NCI-H146 (cell line): ENCODE data around the gene SBNO2.

ENCODE experiments used
- DNase-seq: peaks from one replicate; lab custom pipeline; 2025; lab: John Stamatoyannopoulos, UW

SBNO2 gene, protein sequence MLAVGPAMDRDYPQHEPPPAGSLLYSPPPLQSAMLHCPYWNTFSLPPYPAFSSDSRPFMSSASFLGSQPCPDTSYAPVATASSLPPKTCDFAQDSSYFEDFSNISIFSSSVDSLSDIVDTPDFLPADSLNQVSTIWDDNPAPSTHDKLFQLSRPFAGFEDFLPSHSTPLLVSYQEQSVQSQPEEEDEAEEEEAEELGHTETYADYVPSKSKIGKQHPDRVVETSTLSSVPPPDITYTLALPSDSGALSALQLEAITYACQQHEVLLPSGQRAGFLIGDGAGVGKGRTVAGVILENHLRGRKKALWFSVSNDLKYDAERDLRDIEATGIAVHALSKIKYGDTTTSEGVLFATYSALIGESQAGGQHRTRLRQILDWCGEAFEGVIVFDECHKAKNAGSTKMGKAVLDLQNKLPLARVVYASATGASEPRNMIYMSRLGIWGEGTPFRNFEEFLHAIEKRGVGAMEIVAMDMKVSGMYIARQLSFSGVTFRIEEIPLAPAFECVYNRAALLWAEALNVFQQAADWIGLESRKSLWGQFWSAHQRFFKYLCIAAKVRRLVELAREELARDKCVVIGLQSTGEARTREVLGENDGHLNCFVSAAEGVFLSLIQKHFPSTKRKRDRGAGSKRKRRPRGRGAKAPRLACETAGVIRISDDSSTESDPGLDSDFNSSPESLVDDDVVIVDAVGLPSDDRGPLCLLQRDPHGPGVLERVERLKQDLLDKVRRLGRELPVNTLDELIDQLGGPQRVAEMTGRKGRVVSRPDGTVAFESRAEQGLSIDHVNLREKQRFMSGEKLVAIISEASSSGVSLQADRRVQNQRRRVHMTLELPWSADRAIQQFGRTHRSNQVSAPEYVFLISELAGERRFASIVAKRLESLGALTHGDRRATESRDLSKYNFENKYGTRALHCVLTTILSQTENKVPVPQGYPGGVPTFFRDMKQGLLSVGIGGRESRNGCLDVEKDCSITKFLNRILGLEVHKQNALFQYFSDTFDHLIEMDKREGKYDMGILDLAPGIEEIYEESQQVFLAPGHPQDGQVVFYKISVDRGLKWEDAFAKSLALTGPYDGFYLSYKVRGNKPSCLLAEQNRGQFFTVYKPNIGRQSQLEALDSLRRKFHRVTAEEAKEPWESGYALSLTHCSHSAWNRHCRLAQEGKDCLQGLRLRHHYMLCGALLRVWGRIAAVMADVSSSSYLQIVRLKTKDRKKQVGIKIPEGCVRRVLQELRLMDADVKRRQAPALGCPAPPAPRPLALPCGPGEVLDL (N-terminal part only)

DNA sequence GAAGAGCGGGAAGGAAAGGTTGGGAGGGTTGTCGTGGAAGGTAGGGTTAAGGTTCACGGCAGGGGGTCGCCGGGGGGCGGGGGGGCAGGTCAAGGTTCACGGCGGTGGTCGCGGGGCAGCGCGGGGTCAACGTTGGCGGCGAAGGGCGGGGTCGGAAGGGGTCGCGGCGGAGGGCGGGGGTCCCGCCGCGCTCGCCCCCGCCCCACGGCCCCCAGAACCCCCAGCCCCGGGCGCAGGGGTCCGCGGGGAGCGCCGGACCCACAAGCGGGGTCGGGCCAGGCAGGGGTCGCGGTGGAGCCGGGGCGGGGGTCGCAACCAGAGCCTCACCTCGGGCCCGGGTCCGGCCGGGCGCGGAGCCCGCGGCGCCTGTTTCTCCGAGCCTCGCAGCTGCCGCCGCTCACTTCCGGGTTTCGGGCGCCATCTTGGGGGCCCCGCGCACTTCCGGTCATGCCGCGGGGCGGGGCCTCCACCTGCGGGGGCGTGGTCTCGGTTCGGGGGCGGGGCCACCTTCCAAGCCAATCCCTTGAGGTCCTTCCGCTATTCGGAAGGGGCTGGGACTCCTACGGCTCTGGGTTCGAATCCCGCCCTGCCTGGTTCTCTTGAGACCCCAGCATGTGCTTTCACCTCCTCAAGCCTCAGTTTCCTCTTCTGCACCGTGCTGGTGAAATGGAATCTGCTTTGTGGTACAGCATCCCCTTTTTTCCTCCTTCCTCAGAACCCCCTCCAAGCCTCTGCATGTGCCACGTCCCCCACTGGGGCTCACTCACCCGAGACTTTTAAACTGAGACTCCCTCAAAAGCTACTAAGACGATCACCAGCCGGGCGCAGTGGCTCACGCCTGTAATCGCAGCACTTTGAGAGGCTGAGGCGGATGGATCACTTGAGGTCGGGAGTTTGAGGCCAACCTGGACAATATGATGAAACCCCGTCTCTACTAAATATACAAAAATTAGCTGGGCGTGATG lies at the start of gene SBNO2:
SBNO2 (minus strand) TSS at position 424 of the 965 bp plus-strand sequence. CDS start 19,992 bp downstream, outside the sequence.
- peak; percentile 77 for DNase-seq

DNA sequence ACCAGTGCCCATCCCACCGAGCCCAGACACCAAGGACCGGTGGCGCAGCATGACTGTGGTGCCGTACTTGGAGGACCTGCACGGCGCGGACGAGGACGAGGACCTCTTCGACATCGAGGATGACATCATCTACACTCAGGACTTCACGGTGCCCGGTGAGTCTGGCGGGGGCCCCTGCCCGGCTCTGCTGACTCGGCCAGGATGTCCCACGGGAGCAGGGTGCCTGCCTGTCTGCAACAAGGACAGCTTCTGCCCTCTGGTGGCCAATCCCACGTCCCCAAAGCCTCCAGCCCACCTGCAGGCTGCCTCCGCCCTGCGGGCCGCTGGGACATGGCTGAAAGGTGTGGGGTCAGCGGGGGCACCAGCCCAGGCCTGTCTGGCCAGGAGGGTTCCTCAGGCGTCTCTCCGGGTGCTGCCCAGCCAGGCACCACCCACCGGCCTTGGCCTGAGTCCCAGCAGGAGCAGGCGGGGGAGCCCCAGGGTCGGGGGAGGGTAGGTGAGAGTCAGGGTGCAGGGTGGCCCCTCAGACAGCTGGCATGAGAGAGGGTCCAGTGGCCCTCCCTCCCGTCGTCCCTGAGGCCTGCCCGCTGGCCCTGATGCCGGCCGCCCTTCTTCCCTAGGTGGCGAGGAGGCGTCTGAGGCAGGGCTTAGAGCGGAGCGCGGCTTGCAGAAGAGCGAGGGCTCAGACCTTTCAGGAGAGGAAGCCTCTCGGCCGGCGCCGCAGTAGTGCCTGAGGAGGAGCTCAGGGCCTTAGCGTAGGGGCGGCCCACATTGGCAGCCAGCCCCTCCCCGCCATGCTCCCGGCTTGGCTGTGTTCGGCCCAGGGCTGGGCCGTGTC lies 49.2 kb upstream of the SBNO2 start:
- DNase-seq = no peak

DNA sequence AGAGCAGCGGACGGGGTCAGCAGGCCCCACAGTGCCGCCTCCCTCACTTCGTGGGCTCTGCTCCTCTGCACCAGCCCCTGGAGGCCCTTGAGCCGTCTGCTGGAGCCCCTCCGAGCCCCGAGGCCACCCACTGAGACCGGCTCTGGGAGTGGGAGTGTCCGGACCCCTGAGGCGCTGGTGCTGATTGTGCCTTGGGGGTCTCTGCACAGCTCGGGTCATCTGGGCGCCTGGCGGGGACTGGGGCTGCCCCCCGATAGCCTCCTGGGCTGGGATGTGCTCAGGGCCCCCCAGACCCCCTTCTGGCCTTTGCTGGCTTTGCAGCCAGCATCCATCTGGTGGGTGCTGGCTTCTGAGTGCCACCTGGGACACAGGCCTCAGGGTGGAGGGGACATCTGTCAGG lies 48.3 kb upstream of the SBNO2 start:
- no peak for DNase-seq

DNA sequence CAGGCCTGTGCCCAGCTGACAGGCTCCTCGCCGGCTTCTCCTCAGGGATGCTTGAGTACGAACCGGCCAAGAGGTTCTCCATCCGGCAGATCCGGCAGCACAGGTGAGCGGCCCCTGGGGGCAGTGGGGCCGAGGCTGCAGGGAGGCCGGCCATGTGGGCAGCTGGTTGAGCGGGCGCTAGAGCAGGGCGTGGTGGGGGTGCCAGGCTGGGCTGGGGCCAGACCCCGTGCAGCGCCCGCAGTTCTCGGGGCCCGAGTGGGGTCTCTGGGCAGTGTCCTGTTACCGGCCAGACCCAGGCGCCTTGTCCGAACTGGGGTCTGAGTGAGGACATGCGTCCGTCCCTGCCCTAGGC lies 47.8 kb upstream of the SBNO2 start:
- no peak for DNase-seq

DNA sequence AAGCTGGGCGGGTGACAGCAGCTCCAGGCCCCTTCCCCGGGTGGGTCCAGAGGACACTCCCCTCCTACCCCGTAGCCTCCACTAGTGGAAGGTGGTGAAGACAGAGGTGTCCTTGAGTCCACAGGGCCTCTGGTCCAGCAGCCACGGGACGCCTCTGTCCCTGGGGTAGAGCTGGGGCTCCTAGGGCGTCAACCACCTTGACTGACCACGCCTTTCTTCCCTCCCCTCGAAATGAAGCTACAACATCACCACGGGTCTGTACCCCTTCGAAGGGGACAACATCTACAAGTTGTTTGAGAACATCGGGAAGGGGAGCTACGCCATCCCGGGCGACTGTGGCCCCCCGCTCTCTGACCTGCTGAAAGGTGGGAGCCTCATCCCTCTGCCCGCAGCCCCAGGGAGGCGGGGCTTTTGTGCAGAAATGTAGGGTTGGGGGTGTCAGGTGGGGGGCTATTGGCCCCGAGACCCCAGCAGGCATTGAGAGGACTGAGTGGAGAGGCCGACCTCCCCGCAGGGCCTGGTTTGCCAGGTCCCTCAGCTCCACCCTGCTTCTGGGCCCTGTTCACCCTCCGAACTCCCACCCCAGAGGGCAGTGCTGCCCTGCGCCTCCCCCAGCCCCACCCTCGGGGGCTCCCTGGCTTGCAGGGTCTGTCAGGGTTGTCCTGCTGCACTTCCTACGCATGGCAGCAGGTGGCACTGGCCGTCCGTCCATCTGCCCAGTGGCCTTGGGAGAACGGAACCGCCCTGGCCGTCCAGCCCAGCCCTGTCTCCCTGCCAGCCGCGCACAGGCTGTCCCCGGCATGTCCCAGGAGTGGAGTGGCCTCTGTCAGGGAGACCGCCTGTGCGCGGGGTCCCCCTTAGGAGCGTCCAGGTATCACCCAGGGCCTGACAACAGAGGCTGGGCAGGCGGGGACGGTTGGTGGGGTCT lies 47.2 kb upstream of the SBNO2 start:
- DNase-seq = no peak

DNA sequence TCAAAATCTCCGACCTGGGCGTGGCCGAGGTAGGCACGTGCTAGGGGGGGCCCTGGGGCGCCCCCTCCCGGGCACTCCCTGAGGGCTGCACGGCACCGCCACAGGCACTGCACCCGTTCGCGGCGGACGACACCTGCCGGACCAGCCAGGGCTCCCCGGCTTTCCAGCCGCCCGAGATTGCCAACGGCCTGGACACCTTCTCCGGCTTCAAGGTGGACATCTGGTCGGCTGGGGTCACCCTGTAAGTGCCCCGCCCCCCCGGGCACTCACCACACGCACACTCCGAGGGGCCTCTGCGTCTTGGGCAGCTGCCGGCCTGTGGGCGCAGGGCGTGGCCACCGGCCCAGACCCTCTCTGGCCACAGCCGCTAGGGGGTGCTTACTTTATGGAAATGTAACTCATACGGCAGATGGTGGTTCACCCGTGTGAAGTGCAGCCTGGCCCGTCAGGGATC lies 46.4 kb upstream of the SBNO2 start:
- no peak for DNase-seq

DNA sequence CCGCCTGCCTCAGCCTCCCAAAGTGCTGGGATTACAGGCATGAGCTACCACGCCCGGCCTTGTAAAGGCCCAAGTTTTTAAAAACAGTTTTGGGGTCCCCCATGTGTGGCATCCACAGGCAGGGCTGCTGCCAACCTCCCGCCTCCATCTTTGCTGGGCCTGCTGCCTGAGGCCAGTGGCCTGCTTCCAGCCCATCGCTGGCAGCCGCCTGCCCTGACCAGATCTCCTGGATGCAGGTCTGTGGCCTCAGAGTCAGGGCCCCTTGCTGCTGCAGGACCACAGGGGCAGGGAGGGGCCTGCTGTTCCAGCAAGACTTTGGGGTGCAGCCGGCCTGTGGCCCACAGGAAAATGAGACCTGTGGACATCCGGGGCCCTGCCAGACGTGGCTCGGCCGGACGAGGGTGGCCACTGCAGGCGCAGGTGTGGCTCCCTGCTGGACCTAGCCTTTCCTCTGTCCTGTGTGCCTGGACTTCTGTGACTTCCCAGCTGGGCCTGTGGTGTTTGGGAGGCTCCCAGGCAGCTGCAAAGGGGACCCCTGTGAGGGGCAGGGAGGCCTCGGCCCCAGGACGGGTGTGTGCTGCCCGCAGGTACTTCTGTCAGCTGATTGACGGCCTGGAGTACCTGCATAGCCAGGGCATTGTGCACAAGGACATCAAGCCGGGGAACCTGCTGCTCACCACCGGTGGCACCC lies 45.9 kb upstream of the SBNO2 start:
- no peak for DNase-seq

GRCh38 chr19:1218751-1219567 lies 44.9 kb upstream of the SBNO2 start:
- DNase-seq = no peak

DNA sequence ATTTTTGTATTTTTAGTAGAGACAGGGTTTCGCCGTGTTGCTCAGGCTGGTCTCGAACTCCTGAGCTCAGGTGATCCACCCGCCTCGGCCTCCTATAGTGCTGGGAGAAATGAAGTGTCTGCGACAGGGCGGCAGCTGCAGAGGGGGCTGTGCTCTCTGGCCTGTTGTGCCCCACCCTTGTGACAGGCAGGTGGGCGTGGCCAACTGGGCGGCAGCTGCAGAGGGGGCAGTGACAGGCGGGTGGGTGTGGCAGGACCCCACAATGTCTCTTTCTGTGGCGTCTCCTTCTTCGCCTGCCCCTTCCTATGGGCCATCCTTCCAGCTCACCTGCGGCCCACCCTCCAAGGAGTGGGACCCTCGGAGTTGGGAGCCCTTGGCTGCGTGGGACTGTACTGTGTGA lies 43.3 kb upstream of the SBNO2 start:
- DNase-seq = no peak

- DNase-seq = no peak
Measured at GRCh38 chr19:1216756-1217155, 42.7 kb upstream of the SBNO2 start.

DNA sequence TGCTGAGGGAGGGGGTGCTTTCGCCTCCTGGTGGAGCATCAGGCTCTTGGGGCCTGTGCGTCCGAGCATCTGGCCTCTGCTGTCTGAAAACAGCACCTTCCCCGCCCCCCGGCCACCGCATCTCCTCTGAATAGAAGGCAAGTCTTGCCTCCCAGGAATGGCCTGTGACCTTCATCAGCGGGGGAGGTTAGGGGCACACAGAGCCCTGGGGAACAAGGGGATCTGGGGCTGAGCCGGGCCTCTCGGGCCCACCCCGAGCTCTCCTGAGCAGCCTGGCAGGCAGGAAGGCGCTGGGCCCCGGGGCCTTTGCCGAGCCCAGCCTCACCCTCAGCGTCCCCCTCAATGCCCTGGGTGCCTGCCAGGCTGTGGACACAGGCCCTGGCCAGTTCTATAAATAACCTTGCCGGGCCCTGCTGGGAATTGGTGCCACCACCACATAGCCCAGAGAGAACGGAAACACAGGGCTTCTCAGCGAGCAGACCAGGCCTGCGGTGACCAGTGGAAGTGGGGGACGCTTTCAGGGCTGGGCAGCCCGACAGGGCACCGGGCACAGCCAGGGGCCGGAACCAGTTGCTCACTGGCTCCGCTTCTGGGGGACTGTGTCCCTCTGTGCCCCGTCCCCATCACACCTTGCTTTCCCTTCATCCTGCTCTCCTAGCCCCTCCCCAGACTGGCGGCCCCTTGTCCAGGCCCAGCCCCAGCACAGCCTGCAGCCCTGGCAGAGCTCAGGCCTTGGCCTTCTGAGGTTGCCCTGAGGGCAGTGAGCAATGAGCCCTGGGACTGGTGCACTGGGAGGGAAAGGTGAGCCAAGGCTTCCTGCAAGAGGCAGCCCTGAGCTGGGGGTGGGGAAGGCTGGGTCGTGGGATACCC lies 41.0 kb upstream of the SBNO2 start:
- no peak for DNase-seq

DNA sequence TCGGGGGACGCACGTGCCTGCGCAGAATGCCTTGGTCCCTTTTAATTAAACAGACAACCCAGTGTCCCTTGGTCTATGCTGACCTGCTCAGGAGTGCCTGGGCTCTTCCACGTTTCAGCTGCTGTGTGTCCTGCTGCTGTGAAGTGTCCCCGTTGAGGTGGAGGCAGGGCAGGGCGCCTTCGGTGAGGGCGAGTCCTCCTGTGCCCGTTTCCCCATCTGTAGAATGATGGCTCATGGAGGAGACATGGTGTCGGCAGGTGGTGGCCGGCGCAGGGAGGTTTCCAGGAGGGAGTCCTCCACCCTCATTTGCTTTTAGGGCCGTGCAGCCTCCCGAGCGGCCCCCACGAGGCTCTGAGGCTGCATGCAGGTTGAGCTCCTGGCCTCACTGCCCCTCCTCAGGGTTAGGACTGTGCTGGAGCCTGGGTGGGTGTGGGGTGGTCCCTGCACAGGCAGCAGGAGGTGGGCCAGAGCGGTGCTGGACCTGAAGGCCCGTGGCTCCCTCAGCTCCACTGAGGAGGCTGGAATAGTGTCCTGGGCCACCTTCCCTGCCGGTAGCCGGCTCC lies 40.3 kb upstream of the SBNO2 start:
- no peak for DNase-seq

DNA sequence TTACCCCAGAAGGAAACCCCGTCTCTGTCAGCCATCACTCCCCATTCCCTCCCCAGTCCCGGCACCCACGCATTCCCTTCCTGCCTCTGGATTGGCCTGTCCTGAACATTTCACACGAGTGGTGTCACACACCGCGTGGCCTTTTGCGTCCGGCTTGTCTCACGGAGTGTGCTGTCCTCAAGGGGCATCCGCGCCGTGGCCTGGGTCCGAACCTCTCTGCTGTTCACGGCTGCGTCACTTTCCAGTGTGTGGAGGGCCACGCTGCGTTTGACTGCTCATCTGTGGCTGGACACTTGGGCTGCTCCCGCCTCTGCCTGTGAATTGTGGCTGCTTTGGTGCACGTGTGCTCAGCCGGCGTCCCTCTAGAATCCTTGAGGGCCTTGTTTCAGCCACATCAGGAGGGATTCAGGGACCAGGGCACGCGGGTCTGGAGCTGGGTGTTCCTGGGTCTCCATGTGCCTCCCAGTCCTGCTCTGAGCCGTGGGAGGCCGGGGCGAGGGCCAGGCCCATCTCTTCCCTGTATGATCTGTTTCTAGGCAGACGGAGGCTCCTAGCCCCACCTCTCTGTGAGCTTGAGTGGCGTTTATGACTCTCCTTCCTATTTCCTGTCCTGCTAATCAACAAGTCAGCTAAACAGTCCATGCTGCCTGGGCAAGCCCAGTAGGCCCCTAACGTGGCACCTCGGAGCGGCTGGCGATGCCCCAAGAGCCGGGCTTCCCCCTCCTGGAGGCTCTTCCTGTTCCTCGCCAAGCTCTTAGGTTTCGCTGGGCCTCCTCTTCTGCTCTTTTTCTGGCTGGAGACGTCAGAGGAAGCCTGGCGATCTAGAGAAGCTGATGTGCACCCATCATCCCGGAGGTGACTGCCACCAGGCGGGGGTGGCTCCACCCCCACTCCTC lies 39.6 kb upstream of the SBNO2 start:
- no peak for DNase-seq

- DNase-seq = no peak
Measured at GRCh38 chr19:1211494-1212234, 37.6 kb upstream of the SBNO2 start.

DNA sequence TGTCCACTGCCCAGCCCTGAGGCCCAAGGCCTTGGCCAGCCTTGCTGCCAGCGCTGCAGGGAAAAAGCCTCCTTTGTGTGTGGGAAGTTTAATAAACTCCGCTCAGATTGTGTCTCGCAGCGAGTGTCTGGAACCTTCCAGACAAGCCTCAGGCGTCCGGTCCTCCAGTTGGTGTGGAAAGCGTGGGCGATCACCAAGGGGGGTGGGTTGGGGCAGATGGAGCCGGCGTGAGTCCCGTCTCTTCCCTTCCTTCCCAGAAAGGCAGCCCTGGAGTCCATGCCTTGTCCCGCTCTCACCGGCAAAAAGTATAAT lies 36.1 kb upstream of the SBNO2 start:
- DNase-seq = no peak
